Measurements from ENCODE around the gene RETSAT. TPM values are rescaled to one million over a fixed set of nuclear protein-coding genes. Genes with fewer than 3 reads are reported as not detected.

RETSAT gene
- polyA plus RNA-seq: 10 to 100 TPM; 35.3 to 46.2 TPM

DNA sequence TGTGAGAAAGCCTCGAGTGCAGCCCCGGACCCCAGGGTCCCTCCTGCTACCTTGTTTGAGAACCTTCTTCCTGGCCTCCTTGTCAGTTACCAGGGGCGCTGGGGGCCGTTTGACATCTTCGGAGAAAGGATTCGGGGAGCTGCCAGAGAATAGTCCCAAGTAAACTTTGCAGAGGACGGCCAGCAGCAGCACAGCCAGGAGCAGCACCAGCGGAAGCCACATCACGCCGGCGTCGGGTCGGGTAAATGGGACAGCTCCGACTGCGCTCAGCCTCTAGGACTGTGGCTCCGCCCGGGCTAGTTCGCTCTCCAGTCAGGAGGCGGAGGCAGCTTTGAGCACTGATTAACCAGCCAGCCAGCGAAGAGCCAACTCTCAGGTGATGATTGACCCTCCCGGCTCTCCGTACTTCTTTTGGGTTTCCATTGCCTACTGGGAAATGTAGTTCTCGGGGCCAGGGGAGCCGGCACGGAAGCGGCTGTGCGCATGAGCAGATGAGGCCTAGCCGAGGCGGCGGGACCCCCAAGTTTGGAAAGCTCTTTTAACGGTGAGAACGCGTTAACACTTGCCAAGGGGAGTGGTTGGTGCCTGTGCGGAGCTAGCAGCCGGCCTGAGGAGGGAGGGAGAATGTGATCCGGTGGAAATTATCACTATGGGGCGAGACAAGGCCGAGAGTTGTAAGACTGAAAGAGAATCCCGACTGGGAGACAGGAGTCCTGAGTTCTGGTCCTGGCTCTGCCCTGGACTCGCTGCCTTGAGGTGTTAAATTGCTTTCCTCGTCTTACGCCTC is at the start of gene RETSAT, which contains the start of gene ELMOD3:
Gene RETSAT, minus strand, starts transcription at position 243 of the 787 bp plus-strand sequence. Its CDS starts 21 bp downstream, at position 222.
Gene ELMOD3, plus strand, starts transcription at position 484 of the 787 bp plus-strand sequence. CDS start 2,430 bp downstream, outside the sequence.
- peaks cover 0 to 20% of the 10 kb centered on the region in 2 donors for H3K36me3 ChIP-seq (ENCODE audit: control insufficient read depth in 2 of 2, insufficient read depth in 2 of 2, low read length in 1 of 2)
- H3K4me3 ChIP-seq (ENCODE audit: low read depth in 1 of 2, low read length in 2 of 2): peak within 1 kb of the TSS; percentile 79 to 89
- WGBS, 2 donors: 0% methylated on average over 42 of the region's 42 CpGs
- H3K27ac ChIP-seq (ENCODE audit: low read depth in 2 of 2, low read length in 1 of 2): peak within 1 kb of the TSS; percentile 96 to 98
- no peaks in the 10 kb centered on the region for H3K27me3 ChIP-seq (ENCODE audit: control insufficient read depth in 1 of 2, insufficient read depth in 2 of 2, low read length in 2 of 2)
- no peaks in the 10 kb centered on the region for H3K9me3 ChIP-seq (ENCODE audit: control insufficient read depth in 2 of 2, insufficient read depth in 1 of 2, low read depth in 1 of 2, low read length in 1 of 2)
- peaks cover 0 to 9% of the 10 kb centered on the region in 2 donors for H3K4me1 ChIP-seq (ENCODE audit: control insufficient read depth in 2 of 2, insufficient read depth in 2 of 2, low read length in 1 of 2)

DNA sequence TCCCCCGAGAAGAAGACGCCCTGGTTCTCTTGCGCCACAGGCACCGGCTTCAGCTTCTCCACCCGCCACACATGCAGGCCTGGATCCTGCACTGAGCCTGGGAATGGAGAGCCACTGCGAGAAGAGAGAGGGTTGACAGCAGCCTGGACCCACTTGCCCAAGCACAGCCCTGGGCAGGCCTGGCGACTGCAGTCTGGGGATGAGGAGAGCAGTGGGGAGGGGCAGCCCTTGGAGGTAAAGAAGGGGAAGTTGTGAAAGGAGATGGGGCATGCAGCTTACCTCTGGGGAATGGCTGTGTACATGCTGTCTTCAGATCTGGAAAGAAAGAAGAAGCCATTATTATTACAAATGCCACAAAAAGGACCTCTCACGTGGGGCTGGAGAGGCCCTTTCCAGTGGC is 47.5 kb upstream of the RETSAT start:
- 90% methylated on average over 8 of the region's 8 CpGs for WGBS, 2 donors
- H3K27me3 ChIP-seq (ENCODE audit: control insufficient read depth in 1 of 2, insufficient read depth in 2 of 2, low read length in 2 of 2): no peaks in the 10 kb centered on the region
- no peak overlapping the region for H3K27ac ChIP-seq (ENCODE audit: low read depth in 2 of 2, low read length in 1 of 2)
- H3K9me3 ChIP-seq (ENCODE audit: control insufficient read depth in 2 of 2, insufficient read depth in 1 of 2, low read depth in 1 of 2, low read length in 1 of 2): no peaks in the 10 kb centered on the region
- H3K36me3 ChIP-seq (ENCODE audit: control insufficient read depth in 2 of 2, insufficient read depth in 2 of 2, low read length in 1 of 2): peaks cover 7 to 34% of the 10 kb centered on the region in 2 donors
- no peak overlapping the region for H3K4me3 ChIP-seq (ENCODE audit: low read depth in 1 of 2, low read length in 2 of 2)
- H3K4me1 ChIP-seq (ENCODE audit: control insufficient read depth in 2 of 2, insufficient read depth in 2 of 2, low read length in 1 of 2): peaks cover 0 to 5% of the 10 kb centered on the region in 2 donors

DNA sequence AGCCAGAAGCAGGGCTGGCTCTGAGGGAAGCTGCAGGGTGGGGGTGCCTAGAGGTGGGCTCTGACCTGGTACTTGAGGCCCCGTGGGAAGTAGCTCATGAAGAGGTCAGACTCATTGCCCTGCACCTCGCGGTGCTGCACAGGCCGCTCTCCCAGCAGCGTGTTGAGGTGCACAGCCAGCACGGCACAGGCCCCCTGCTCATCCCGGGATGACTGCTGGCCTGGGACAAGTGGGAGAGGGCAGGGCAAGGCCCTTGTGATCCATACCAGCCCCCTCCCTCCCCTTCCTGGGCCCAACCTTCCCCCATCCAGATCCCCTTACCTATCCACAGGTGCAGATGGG is 47.1 kb upstream of the RETSAT start:
- WGBS, 2 donors: 94 to 95% methylated on average over 7 of the region's 7 CpGs
- Histone ChIP-seq H3K27ac (ENCODE audit: low read depth in 2 of 2, low read length in 1 of 2) (no peak overlapping the region), H3K9me3 (ENCODE audit: control insufficient read depth in 2 of 2, insufficient read depth in 1 of 2, low read depth in 1 of 2, low read length in 1 of 2) (no peaks in the 10 kb centered on the region)

DNA sequence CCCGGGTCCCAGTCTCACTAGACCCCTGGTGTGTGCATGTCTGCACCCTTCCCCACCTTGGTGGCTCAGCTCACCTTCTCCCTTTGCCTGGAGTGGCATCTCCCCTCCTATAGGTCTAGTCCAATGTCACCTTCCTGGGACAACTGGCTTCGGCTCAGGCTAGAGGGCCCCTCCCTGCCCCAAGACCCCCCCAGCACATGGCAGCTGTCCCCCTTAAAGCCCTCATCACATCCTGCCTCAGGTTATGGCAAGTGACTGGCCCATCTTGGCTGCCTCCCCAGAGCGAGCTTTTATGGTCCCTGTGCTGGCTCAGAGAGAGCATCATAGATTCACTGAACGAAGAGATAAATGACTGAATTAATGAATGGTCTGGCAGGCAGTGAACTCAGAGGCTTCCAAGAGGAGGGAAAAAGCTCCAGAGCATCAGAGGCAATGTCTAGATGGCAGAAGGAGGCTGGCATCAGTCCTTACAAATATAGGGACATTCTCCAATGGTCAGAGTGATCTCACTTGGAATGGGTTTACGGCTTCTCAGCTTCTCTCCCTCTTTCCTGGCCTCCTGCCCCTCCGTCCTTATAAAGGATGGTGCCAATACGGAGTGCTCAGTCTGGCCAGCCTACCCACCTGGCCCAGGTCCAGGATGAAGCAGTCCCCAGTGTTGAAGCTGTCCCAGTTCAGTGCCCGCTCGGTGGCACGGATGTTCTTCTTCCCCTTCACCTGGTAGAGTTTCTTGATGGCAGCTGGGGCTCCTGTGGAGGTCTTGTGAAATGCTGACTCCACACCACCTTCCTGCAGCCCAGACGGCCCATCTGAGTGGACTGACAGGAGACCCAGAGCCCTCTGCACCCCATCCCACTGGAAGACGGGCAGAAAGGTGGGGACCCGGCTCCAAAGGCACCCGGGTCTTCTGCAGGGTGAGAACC is 46.5 kb upstream of the RETSAT start:
- WGBS, 2 donors: 77 to 82% methylated on average over 14 of the region's 14 CpGs
- H3K27me3 ChIP-seq (ENCODE audit: control insufficient read depth in 1 of 2, insufficient read depth in 2 of 2, low read length in 2 of 2): no peaks in the 10 kb centered on the region
- peaks cover 7 to 34% of the 10 kb centered on the region in 2 donors for H3K36me3 ChIP-seq (ENCODE audit: control insufficient read depth in 2 of 2, insufficient read depth in 2 of 2, low read length in 1 of 2)
- H3K4me3 ChIP-seq (ENCODE audit: low read depth in 1 of 2, low read length in 2 of 2): no peak overlapping the region
- no peaks in the 10 kb centered on the region for H3K9me3 ChIP-seq (ENCODE audit: control insufficient read depth in 2 of 2, insufficient read depth in 1 of 2, low read depth in 1 of 2, low read length in 1 of 2)
- H3K4me1 ChIP-seq (ENCODE audit: control insufficient read depth in 2 of 2, insufficient read depth in 2 of 2, low read length in 1 of 2): peaks cover 3 to 5% of the 10 kb centered on the region in 2 donors
- H3K27ac ChIP-seq (ENCODE audit: low read depth in 2 of 2, low read length in 1 of 2): no peak overlapping the region

More for the DNA sequence above, 47.1 kb upstream of the RETSAT start:
- H3K27me3 ChIP-seq (ENCODE audit: control insufficient read depth in 1 of 2, insufficient read depth in 2 of 2, low read length in 2 of 2): no peaks in the 10 kb centered on the region
- peaks cover 0 to 5% of the 10 kb centered on the region in 2 donors for H3K4me1 ChIP-seq (ENCODE audit: control insufficient read depth in 2 of 2, insufficient read depth in 2 of 2, low read length in 1 of 2)
- no peak overlapping the region for H3K4me3 ChIP-seq (ENCODE audit: low read depth in 1 of 2, low read length in 2 of 2)
- peaks cover 7 to 34% of the 10 kb centered on the region in 2 donors for H3K36me3 ChIP-seq (ENCODE audit: control insufficient read depth in 2 of 2, insufficient read depth in 2 of 2, low read length in 1 of 2)

DNA sequence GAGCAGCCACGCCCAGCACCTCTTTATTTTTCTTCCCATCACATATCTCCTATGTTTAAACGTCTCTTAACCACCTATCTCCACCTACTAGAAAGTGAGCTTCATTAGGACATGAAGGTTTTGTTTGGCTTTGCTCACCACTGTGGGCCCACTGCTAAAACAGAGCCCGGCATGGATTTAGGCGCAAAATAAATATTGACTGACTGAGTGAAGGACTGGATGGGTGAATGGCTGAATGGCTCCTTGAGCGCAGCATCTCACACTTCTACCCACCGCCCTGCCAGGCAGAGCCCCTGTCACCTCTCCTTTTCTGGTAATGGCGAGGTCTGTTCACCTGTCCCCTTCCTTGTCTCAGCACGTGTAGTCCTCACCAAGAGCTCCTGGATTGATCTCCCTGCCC is 45.7 kb upstream of the RETSAT start:
- no peaks in the 10 kb centered on the region for H3K27me3 ChIP-seq (ENCODE audit: control insufficient read depth in 1 of 2, insufficient read depth in 2 of 2, low read length in 2 of 2)
- H3K4me3 ChIP-seq (ENCODE audit: low read depth in 1 of 2, low read length in 2 of 2): no peak overlapping the region
- peaks cover 7 to 39% of the 10 kb centered on the region in 2 donors for H3K36me3 ChIP-seq (ENCODE audit: control insufficient read depth in 2 of 2, insufficient read depth in 2 of 2, low read length in 1 of 2)
- no peaks in the 10 kb centered on the region for H3K9me3 ChIP-seq (ENCODE audit: control insufficient read depth in 2 of 2, insufficient read depth in 1 of 2, low read depth in 1 of 2, low read length in 1 of 2)
- peaks cover 3 to 5% of the 10 kb centered on the region in 2 donors for H3K4me1 ChIP-seq (ENCODE audit: control insufficient read depth in 2 of 2, insufficient read depth in 2 of 2, low read length in 1 of 2)
- H3K27ac ChIP-seq (ENCODE audit: low read depth in 2 of 2, low read length in 1 of 2): no peak overlapping the region
- WGBS, 2 donors: 83 to 92% methylated on average over 8 of the region's 8 CpGs

DNA sequence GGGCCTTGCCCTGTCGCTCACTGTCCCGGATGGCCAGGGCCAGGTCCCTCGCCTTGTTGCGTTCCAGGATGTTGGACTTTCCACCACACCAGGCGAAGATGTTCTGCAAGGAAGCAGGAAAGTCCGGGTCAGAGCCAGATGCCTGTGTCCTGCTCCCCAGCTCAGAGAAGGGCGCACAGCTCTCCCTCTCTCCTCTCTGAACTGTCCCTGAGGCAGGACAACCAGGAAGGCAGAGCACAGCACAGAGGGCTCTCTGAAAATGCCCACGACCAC is 44.8 kb upstream of the RETSAT start:
- Histone ChIP-seq H3K27me3 (ENCODE audit: control insufficient read depth in 1 of 2, insufficient read depth in 2 of 2, low read length in 2 of 2) (no peaks in the 10 kb centered on the region), H3K4me3 (ENCODE audit: low read depth in 1 of 2, low read length in 2 of 2) (no peak overlapping the region), H3K36me3 (ENCODE audit: control insufficient read depth in 2 of 2, insufficient read depth in 2 of 2, low read length in 1 of 2) (peaks cover 7 to 47% of the 10 kb centered on the region in 2 donors), H3K4me1 (ENCODE audit: control insufficient read depth in 2 of 2, insufficient read depth in 2 of 2, low read length in 1 of 2) (peaks cover 5 to 12% of the 10 kb centered on the region in 2 donors), H3K9me3 (ENCODE audit: control insufficient read depth in 2 of 2, insufficient read depth in 1 of 2, low read depth in 1 of 2, low read length in 1 of 2) (no peaks in the 10 kb centered on the region), H3K27ac (ENCODE audit: low read depth in 2 of 2, low read length in 1 of 2) (no peak overlapping the region)
- 92 to 95% methylated on average over 8 of the region's 8 CpGs for WGBS, 2 donors

DNA sequence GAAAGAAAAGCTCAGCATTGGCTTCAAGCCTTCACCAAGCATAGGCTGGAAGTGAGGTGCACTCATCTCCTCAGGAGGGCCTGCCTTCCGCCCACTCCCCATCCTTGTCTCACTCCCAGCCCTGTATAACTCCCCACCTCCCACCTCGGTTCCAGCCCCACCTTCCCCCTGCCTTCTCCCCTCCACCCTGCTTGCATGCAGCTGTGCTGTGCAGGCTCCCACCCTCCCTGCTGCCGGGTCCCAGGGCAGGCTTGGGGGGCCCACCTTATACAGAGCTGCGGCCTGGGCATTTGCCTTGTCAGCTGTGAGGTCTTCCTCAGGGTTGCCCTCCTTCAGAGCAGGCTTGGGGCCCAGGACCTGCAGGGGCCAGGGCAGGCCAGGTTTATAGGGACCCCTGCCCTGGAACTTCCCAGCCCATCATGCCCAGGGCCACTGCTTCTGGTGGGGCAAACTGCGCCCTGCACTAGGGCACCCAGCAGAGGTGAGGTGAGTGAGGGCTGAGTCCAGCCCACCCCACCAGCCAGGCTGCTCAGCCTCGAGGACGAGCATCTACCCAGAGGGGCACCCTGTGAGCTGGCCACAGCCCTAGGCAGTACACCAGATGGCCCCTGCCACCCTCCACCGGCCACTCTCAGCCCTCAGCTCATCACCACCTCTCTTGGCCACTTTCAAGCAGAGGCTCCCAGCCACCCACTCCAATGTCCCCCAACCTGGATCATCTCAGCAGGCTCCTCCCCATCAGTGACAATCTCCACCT is 44.3 kb upstream of the RETSAT start:
- Histone ChIP-seq H3K27ac (ENCODE audit: low read depth in 2 of 2, low read length in 1 of 2) (peak overlapping the region in 1 of 2 donors; percentile 67), H3K4me3 (ENCODE audit: low read depth in 1 of 2, low read length in 2 of 2) (no peak overlapping the region), H3K4me1 (ENCODE audit: control insufficient read depth in 2 of 2, insufficient read depth in 2 of 2, low read length in 1 of 2) (peaks cover 5 to 13% of the 10 kb centered on the region in 2 donors), H3K36me3 (ENCODE audit: control insufficient read depth in 2 of 2, insufficient read depth in 2 of 2, low read length in 1 of 2) (peaks cover 7 to 48% of the 10 kb centered on the region in 2 donors), H3K9me3 (ENCODE audit: control insufficient read depth in 2 of 2, insufficient read depth in 1 of 2, low read depth in 1 of 2, low read length in 1 of 2) (no peaks in the 10 kb centered on the region), H3K27me3 (ENCODE audit: control insufficient read depth in 1 of 2, insufficient read depth in 2 of 2, low read length in 2 of 2) (no peaks in the 10 kb centered on the region)
- 86 to 88% methylated on average over 8 of the region's 8 CpGs for WGBS, 2 donors

DNA sequence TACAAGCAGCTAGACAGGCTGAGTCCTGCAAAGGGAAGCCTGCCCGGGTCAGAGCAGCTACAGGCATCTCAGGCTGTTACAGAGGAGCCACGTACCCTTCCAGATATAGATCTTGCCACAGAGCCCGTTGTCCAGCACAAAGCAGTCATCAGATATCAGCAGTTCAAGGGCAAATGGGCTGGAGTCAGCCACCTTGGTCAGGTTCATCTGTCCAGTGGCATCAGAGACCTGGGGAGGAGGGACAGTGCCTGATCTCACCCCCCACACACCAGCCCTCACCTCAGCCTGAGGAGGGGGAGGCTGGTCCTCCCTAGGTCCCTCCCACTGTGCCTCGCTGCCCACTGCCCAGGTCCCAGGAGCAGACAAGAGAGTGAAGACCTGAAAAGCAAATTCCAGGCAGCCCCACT is 43.6 kb upstream of the RETSAT start:
- Histone ChIP-seq H3K4me3 (ENCODE audit: low read depth in 1 of 2, low read length in 2 of 2) (no peak overlapping the region), H3K4me1 (ENCODE audit: control insufficient read depth in 2 of 2, insufficient read depth in 2 of 2, low read length in 1 of 2) (peaks cover 5 to 13% of the 10 kb centered on the region in 2 donors), H3K9me3 (ENCODE audit: control insufficient read depth in 2 of 2, insufficient read depth in 1 of 2, low read depth in 1 of 2, low read length in 1 of 2) (no peaks in the 10 kb centered on the region), H3K27ac (ENCODE audit: low read depth in 2 of 2, low read length in 1 of 2) (peak overlapping the region; percentile 67 to 89), H3K27me3 (ENCODE audit: control insufficient read depth in 1 of 2, insufficient read depth in 2 of 2, low read length in 2 of 2) (no peaks in the 10 kb centered on the region), H3K36me3 (ENCODE audit: control insufficient read depth in 2 of 2, insufficient read depth in 2 of 2, low read length in 1 of 2) (peaks cover 7 to 48% of the 10 kb centered on the region in 2 donors)
- WGBS, 2 donors: 48 to 70% methylated on average over 4 of the region's 4 CpGs
